ENCODE measurements around the gene PERP.
"Not testable (repeated sequence)": the region's sequence is repeated elsewhere in the genome, so short reads cannot be mapped to it uniquely, and the experiment has no call there.

PERP gene

GRCh38 chr6:138104618-138105213, 2.5 kb downstream of the PERP start:
- no peak for DNase-seq

GRCh38 chr6:138103871-138104270, 3.3 kb downstream of the PERP start:
- no peak for DNase-seq

- no peak for DNase-seq
These were observed 5.1 kb downstream of the PERP start for GRCh38 chr6:138101946-138102731.

GRCh38 chr6:138099832-138100231, 7.4 kb downstream of the PERP start:
- DNase-seq = no peak

GRCh38 chr6:138098306-138098705, 8.9 kb downstream of the PERP start:
- no peak for DNase-seq

- DNase-seq = no peak
These were observed 13.0 kb downstream of the PERP start for GRCh38 chr6:138094260-138094659.

- DNase-seq = no peak
These were observed 13.6 kb downstream of the PERP start for GRCh38 chr6:138093632-138094031.

- DNase-seq = no peak
These were observed 14.5 kb downstream of the PERP start for GRCh38 chr6:138092686-138093085.

- DNase-seq = no peak
These were observed 17.9 kb downstream of the PERP start for GRCh38 chr6:138089325-138089724.

GRCh38 chr6:138088326-138088762, 18.9 kb downstream of the PERP start:
- DNase-seq = no peak

GRCh38 chr6:138087593-138088325, 19.5 kb downstream of the PERP start:
- DNase-seq = no peak

- no peak for DNase-seq
These were observed 20.5 kb downstream of the PERP start for GRCh38 chr6:138086573-138087196.

- DNase-seq = no peak
These were observed 21.4 kb downstream of the PERP start for GRCh38 chr6:138085839-138086222.

GRCh38 chr6:138084904-138085838, 22.0 kb downstream of the PERP start:
- DNase-seq = no peak

- no peak for DNase-seq
These were observed 25.0 kb downstream of the PERP start for GRCh38 chr6:138082232-138082631.

- DNase-seq = not testable (repeated sequence)
These were observed 27.7 kb downstream of the PERP start for GRCh38 chr6:138079556-138079955.

- DNase-seq = no peak
These were observed 28.7 kb downstream of the PERP start for GRCh38 chr6:138078491-138078890.

- no peak for DNase-seq
These were observed 34.0 kb downstream of the PERP start for GRCh38 chr6:138073264-138073663.

- no peak for DNase-seq
These were observed 43.5 kb downstream of the PERP start for GRCh38 chr6:138063726-138064125.

- DNase-seq = no peak
These were observed 52.2 kb downstream of the PERP start for GRCh38 chr6:138054982-138055381.

GRCh38 chr6:138052783-138053182, 54.4 kb downstream of the PERP start:
- no peak for DNase-seq

- no peak for DNase-seq
These were observed 62.2 kb downstream of the PERP start for GRCh38 chr6:138044972-138045371.

All from 8988T (cell line).